Colonic mucosa (tissue), 4 donors: ENCODE results near the gene UBALD1. TPM values are rescaled to one million over a fixed set of nuclear protein-coding genes. Genes with fewer than 3 reads are reported as not detected.

Experiments
- DNase-seq: peaks from one replicate; pipeline ENCODE4 v3.0.0-alpha.2; 2020
- H3K27ac ChIP-seq: fragments of 200-600 bp; one replicate; pipeline ENCODE4 v1.8.0; 2021
- H3K27me3 ChIP-seq: fragments of 200-600 bp; one replicate; pipeline ENCODE4 v1.8.0; 2021
- H3K36me3 ChIP-seq: fragments of 200-600 bp; one replicate; pipeline ENCODE4 v1.8.0; 2021
- H3K4me1 ChIP-seq: fragments of 200-600 bp; one replicate; pipeline ENCODE4 v1.8.0; 2021; ENCODE audit warnings: mild to moderate bottlenecking
- H3K4me3 ChIP-seq: fragments of 200-600 bp; one replicate; pipeline ENCODE4 v1.8.0; 2021
- H3K9ac ChIP-seq, 2 donors: one replicate each; pipeline ENCODE4 v1.7.0; 2013; ENCODE audit warnings: control low read depth in 2 of 2, low read depth in 2 of 2, low read length in 2 of 2
- H3K9me3 ChIP-seq: fragments of 200-600 bp; one replicate; pipeline ENCODE4 v1.8.0; 2021
- intact Hi-C: fragments of 100-400 bp; cut with DNase I; formaldehyde crosslinking; loops from one replicate; pipeline ENCODE4 v1.14.1; 2022
- total RNA-seq, 2 donors: library from RNA; stranded (reverse); fragmentation: NEBNext Ultra II Directional in 1 of 2; extraction: Animal tissue kit (Norgen Biotek cat#: 25700) in 1 of 2; gene quantifications; one replicate each; pipeline ENCODE4 v1.2.1, GENCODE V29; 2021
- TF ChIP-seq, protein P1 (sequence below): fragments of 200-600 bp; IDR thresholded peaks from one replicate; pipeline ENCODE4 v1.8.0; 2022; ENCODE audit warnings: antibody characterized with exemption, mild to moderate bottlenecking
- donor health status: healthy.
- donor health status: DM: no; HTN: no; CAD: no.
- donor health status: DM: no; HTN: no; CAD: no.

Gene UBALD1
- total RNA-seq, 2 donors from 2014 or later, result 19.4 to 20.2 TPM

- TF ChIP-seq, protein P1, sequence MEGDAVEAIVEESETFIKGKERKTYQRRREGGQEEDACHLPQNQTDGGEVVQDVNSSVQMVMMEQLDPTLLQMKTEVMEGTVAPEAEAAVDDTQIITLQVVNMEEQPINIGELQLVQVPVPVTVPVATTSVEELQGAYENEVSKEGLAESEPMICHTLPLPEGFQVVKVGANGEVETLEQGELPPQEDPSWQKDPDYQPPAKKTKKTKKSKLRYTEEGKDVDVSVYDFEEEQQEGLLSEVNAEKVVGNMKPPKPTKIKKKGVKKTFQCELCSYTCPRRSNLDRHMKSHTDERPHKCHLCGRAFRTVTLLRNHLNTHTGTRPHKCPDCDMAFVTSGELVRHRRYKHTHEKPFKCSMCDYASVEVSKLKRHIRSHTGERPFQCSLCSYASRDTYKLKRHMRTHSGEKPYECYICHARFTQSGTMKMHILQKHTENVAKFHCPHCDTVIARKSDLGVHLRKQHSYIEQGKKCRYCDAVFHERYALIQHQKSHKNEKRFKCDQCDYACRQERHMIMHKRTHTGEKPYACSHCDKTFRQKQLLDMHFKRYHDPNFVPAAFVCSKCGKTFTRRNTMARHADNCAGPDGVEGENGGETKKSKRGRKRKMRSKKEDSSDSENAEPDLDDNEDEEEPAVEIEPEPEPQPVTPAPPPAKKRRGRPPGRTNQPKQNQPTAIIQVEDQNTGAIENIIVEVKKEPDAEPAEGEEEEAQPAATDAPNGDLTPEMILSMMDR, result no peak
- Histone ChIP-seq H3K4me3 (no peak overlapping the region), H3K36me3 (peaks cover 9% of the 10 kb centered on the region), H3K4me1 (no peaks in the 10 kb centered on the region), H3K27ac (no peak overlapping the region), H3K27me3 (no peaks in the 10 kb centered on the region), H3K9me3 (no peaks in the 10 kb centered on the region), H3K9ac (no peak overlapping the region)
- intact Hi-C loops, result no loop called here
- DNase-seq, result no peak
Observed at GRCh38 chr16:4648917-4649316, 34.2 kb upstream of the UBALD1 start.

DNA sequence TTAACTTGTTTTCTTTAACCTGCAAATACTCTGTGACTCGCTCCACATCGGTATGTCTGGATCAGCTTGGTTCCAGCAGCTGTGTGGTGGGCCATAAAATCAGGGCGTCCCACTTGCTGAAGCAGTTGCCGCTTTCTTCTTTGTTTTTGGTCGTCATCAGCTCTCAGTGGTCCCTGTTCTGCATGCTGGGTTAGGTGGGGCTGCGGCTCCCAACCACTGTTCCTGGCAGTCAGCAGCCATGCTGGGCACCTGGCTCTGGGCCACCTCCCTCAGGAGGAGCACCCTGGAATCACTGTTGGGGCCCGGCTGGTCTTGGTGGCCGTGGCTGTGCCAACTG is 32.9 kb upstream of the UBALD1 start:
- H3K9me3 ChIP-seq, result no peaks in the 10 kb centered on the region
- H3K4me3 ChIP-seq, result no peak overlapping the region
- peaks cover 4% of the 10 kb centered on the region for H3K36me3 ChIP-seq
- no peak overlapping the region for H3K9ac ChIP-seq
- no peak overlapping the region for H3K27ac ChIP-seq
- TF ChIP-seq, protein P1, result no peak
- intact Hi-C loops, result no loop called here
- no peaks in the 10 kb centered on the region for H3K27me3 ChIP-seq
- no peaks in the 10 kb centered on the region for H3K4me1 ChIP-seq
- no peak for DNase-seq

GRCh38 chr16:4646773-4647643 is 32.3 kb upstream of the UBALD1 start:
- Histone ChIP-seq H3K36me3 (no peaks in the 10 kb centered on the region), H3K27me3 (no peaks in the 10 kb centered on the region), H3K4me1 (no peaks in the 10 kb centered on the region), H3K27ac (no peak overlapping the region), H3K9ac (no peak overlapping the region), H3K4me3 (no peak overlapping the region), H3K9me3 (no peaks in the 10 kb centered on the region)
- intact Hi-C loops, result no loop called here
- DNase-seq, result no peak
- TF ChIP-seq, protein P1, result no peak

- no peaks in the 10 kb centered on the region for H3K36me3 ChIP-seq
- DNase-seq, result no peak
- no peak overlapping the region for H3K27ac ChIP-seq
- intact Hi-C loops, result no loop called here
- no peaks in the 10 kb centered on the region for H3K4me1 ChIP-seq
- no peak overlapping the region for H3K4me3 ChIP-seq
- H3K27me3 ChIP-seq, result no peaks in the 10 kb centered on the region
- H3K9ac ChIP-seq, result no peak overlapping the region
- TF ChIP-seq, protein P1, result no peak
- H3K9me3 ChIP-seq, result no peaks in the 10 kb centered on the region
Observed at GRCh38 chr16:4641895-4642294, 27.2 kb upstream of the UBALD1 start.

DNA sequence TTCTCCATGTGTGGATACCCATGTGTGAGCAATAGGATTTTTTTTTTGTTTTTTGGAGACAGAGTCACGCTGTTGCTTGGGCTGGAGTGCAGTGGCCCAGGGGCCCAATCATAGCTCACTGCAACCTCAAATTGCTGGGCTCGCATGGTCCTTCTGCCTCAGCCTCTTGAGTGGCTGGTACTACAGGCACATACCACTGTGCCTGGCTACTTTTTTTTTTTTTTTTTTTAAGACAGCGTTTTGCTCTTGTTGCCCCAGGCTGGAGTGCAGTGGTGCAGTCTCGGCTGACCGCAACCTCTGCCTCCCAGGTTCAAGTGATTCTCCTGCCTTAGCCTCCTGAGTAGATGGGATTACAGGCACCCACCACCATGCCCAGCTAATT is 26.6 kb upstream of the UBALD1 start:
- Histone ChIP-seq H3K27me3 (no peaks in the 10 kb centered on the region), H3K4me1 (no peaks in the 10 kb centered on the region), H3K9ac (no peak overlapping the region), H3K9me3 (no peaks in the 10 kb centered on the region), H3K27ac (no peak overlapping the region), H3K36me3 (no peaks in the 10 kb centered on the region), H3K4me3 (no peak overlapping the region)
- TF ChIP-seq, protein P1, result no peak
- intact Hi-C loops, result no loop called here
- DNase-seq, result no peak
